ENCODE measurements around the gene ANP32B. TPM values are rescaled to one million over a fixed set of nuclear protein-coding genes. Genes with fewer than 3 reads are reported as not detected.

ANP32B gene
- total and polyA plus RNA-seq, 12 donors, result 13.4 to 156 (median 66.0) TPM

GRCh38 chr9:98057138-98057799 lies 74.1 kb downstream of the ANP32B start:
- H3K27me3 ChIP-seq, result no peaks in the 10 kb centered on the region
- no peak for DNase-seq
- 8 to 15% (median 11%) methylated on average over 14 of the region's 14 CpGs for WGBS, 4 donors
- intact Hi-C loops (cut with DNase I), result no loop called here
- peaks cover 0 to 14% of the 10 kb centered on the region in 2 donors for H3K36me3 ChIP-seq (replicated peaks in 1 of 2)
- peaks cover 5 to 26% of the 10 kb centered on the region in 2 donors for H3K4me1 ChIP-seq (replicated peaks in 1 of 2)
- no peak for TF ChIP-seq POLR2A (IDR thresholded peaks at IDR 0.05)
- TF ChIP-seq CTCF (IDR thresholded peaks at IDR 0.05), result no peak
- peak overlapping the region; percentile 6 to 98 (median 96) for H3K27ac ChIP-seq
- H3K4me3 ChIP-seq, result peak overlapping the region; percentile 20 to 85 (median 46)
- no peaks in the 10 kb centered on the region for H3K9me3 ChIP-seq (replicated peaks in 1 of 3)

GRCh38 chr9:98062161-98062560 lies 79.0 kb downstream of the ANP32B start:
- Histone ChIP-seq H3K27me3 (no peaks in the 10 kb centered on the region), H3K4me3 (no peak overlapping the region), H3K4me1 (replicated peaks in 1 of 2) (peaks cover 4 to 19% of the 10 kb centered on the region in 2 donors), H3K27ac (no peak overlapping the region), H3K9me3 (replicated peaks in 1 of 3) (no peaks in the 10 kb centered on the region), H3K36me3 (replicated peaks in 1 of 2) (peaks cover 0 to 37% of the 10 kb centered on the region in 2 donors)
- no peak for DNase-seq
- 82 to 89% (median 88%) methylated on average over 3 of the region's 3 CpGs for WGBS, 4 donors
- TF ChIP-seq POLR2A (IDR thresholded peaks at IDR 0.05), result no peak
- no peak for TF ChIP-seq CTCF (IDR thresholded peaks at IDR 0.05)
- intact Hi-C loops (cut with DNase I), result no loop called here

- TF ChIP-seq POLR2A (IDR thresholded peaks at IDR 0.05) (no peak), CTCF (IDR thresholded peaks at IDR 0.05) (no peak)
- peaks cover 0 to 37% of the 10 kb centered on the region in 2 donors for H3K36me3 ChIP-seq (replicated peaks in 1 of 2)
- no peak overlapping the region for H3K27ac ChIP-seq
- no peak for DNase-seq
- 89 to 98% (median 95%) methylated on average over 8 of the region's 8 CpGs for WGBS, 4 donors
- H3K4me3 ChIP-seq, result no peak overlapping the region
- no peaks in the 10 kb centered on the region for H3K9me3 ChIP-seq (replicated peaks in 1 of 3)
- H3K27me3 ChIP-seq, result no peaks in the 10 kb centered on the region
- H3K4me1 ChIP-seq (replicated peaks in 1 of 2), result no peaks in the 10 kb centered on the region
- intact Hi-C loops (cut with DNase I), result no loop called here
These were observed 81.7 kb downstream of the ANP32B start for GRCh38 chr9:98064623-98065392.

Small RNA genes lying within 50 kb of the gene (small RNA-seq; reads per million reads assigned to genes)
- gene RNU6-918P, result 0 reads per million in 2 donors

Other genes with a start within 250 kb of the ANP32B start
- gene FOXE1, start 130.1 kb upstream of the ANP32B start, total RNA-seq, result under 1 TPM in 1 of 9 donors, not detected in 8; 0.78 TPM
- not detected for gene FOXE1, start 130.1 kb upstream of the ANP32B start, polyA plus RNA-seq
- 10 to 100 TPM; 11.4 to 30.3 (median 18.0) TPM for gene TRMO, start 60.8 kb upstream of the ANP32B start, total RNA-seq
- gene TRMO, start 60.8 kb upstream of the ANP32B start, polyA plus RNA-seq, result 10 to 100 TPM in 1 of 3 donors, 1 to 10 TPM in 2; 7.8 to 40.4 (median 9.5) TPM
- gene HEMGN, start 45.2 kb upstream of the ANP32B start, total RNA-seq, result 10 to 100 TPM in 1 of 9 donors, under 1 TPM in 2, not detected in 6; 0.22 to 10.0 (median 0.23) TPM
- not detected for gene HEMGN, start 45.2 kb upstream of the ANP32B start, polyA plus RNA-seq
- 10 to 100 TPM; 24.2 to 81.5 (median 39.0) TPM for gene NANS, start 73.4 kb downstream of the ANP32B start, total RNA-seq
- gene NANS, start 73.4 kb downstream of the ANP32B start, polyA plus RNA-seq, result 10 to 100 TPM; 27.8 to 77.9 (median 38.4) TPM
- gene TRIM14, start 135.9 kb downstream of the ANP32B start, total RNA-seq, result 10 to 100 TPM in 7 of 9 donors, 1 to 10 TPM in 1, under 1 TPM in 1; 0.72 to 24.8 (median 14.5) TPM
- 1 to 10 TPM; 2.6 to 7.1 (median 6.2) TPM for gene TRIM14, start 135.9 kb downstream of the ANP32B start, polyA plus RNA-seq
- 1 to 10 TPM in 5 of 9 donors, under 1 TPM in 4; 0.06 to 3.2 (median 1.1) TPM for gene CORO2A, start 209.3 kb downstream of the ANP32B start, total RNA-seq
- 1 to 10 TPM in 2 of 3 donors, under 1 TPM in 1; 0.77 to 3.9 (median 1.6) TPM for gene CORO2A, start 209.3 kb downstream of the ANP32B start, polyA plus RNA-seq

All from adrenal gland (tissue), 12 donors.